K562 (cell line): Measurements from ENCODE around the gene CCNY. TPM values are rescaled to one million over a fixed set of nuclear protein-coding genes. Genes with fewer than 3 reads are reported as not detected.

Experiments
- ATAC-seq: fragments of 200-7000 bp; cut with Tn5 transposase; 3 replicates; pipeline ENCODE4 v1.9.1; 2020; ENCODE audit warnings: moderate library complexity
- BruUV-seq: library from RNA; stranded (reverse); fragments of 400-500 nt; replicated peaks from 2 replicates; lab custom pipeline; 2021; lab: Mats Ljungman, UMichigan
- CTCF ChIA-PET: fragments of 300-600 bp; formaldehyde crosslinking; extraction: SDS; loops from one replicate; lab custom pipeline; 2021; ENCODE audit warnings: low intra/inter-chr PET ratio; lab: Yijun Ruan, JAX
- POLR2A ChIA-PET: fragments of 300-600, 350-650 bp; sonication (Branson Sonifier 250); formaldehyde crosslinking; extraction: SDS; loops from one replicate; lab custom pipeline; 2021; ENCODE audit warnings: antibody characterized with exemption, inconsistent platforms; lab: Yijun Ruan, JAX
- DNase-seq, 4 experiments: peaks; one replicate each; pipeline versions ENCODE4 v3.0.0 to v3.0.0-alpha.2; 2011 to 2018; ENCODE audit warnings: low spot score in 3 of 4, mixed read lengths in 3 of 4; ENCODE audit errors: extremely low read depth in 1 of 4
- FAIRE-seq: peaks from 2 replicates; lab custom pipeline; 2011; peaks lifted over from hg19 to GRCh38; lab: Jason Lieb, UNC
- H2AFZ ChIP-seq: 2 replicates; pipeline ENCODE4 v1.6.0; 2011; ENCODE audit warnings: low read depth, low read length, control low read depth, inconsistent platforms
- H3K27ac ChIP-seq: fragments of 200-600 bp; 3 replicates; pipeline ENCODE4 v1.8.0; 2011; ENCODE audit warnings: low read depth, mild to moderate bottlenecking, control low read depth, inconsistent platforms, low read length, moderate library complexity, mixed read lengths; ENCODE audit errors: extremely low read depth
- H3K27me3 ChIP-seq, 2 experiments: fragments of 300-600 bp in 1 of 2; 2 replicates in 1 of 2; 3 replicates in 1 of 2; pipeline versions ENCODE4 v1.6.0 to v1.8.0; 2011; ENCODE audit warnings: inconsistent platforms in 2 of 2, low read length in 2 of 2, mild to moderate bottlenecking in 1 of 2, mixed read lengths in 1 of 2, moderate library complexity in 1 of 2; ENCODE audit not compliant: control insufficient read depth in 2 of 2, insufficient read depth in 2 of 2
- H3K36me3 ChIP-seq: fragments of 300-600 bp; 3 replicates; pipeline ENCODE4 v1.8.0; 2011; ENCODE audit warnings: mild to moderate bottlenecking, low read length, inconsistent platforms; ENCODE audit not compliant: control insufficient read depth, insufficient read depth
- H3K4me1 ChIP-seq, 2 experiments: fragments of 200-600 bp in 1 of 2; replicated peaks in 1 of 2; 2 replicates in 1 of 2; 3 replicates in 1 of 2; pipeline versions ENCODE4 v1.5.1 to v1.8.0; 2011; ENCODE audit warnings: inconsistent platforms in 2 of 2, low read length in 2 of 2, mild to moderate bottlenecking in 1 of 2, mixed read lengths in 1 of 2, moderate library complexity in 1 of 2; ENCODE audit not compliant: control insufficient read depth in 2 of 2, insufficient read depth in 2 of 2
- H3K4me2 ChIP-seq: 2 replicates; pipeline ENCODE4 v1.6.1; 2011; ENCODE audit warnings: low read length, control low read depth, inconsistent platforms, mixed read lengths; ENCODE audit not compliant: insufficient read depth
- H3K4me3 ChIP-seq: fragments of 200-600 bp; sonication (generic), shearing (Covaris generic); 2 replicates; pipeline ENCODE4 v1.5.1; 2016; ENCODE audit warnings: control low read depth, inconsistent platforms
- H3K79me2 ChIP-seq: fragments of 200-600 bp; 3 replicates; pipeline ENCODE4 v1.8.0; 2011; ENCODE audit warnings: low read length, inconsistent platforms; ENCODE audit not compliant: control insufficient read depth, insufficient read depth
- H3K9ac ChIP-seq, 2 experiments: 2 replicates each; pipeline versions ENCODE4 v1.6.0 to v1.6.1; 2011; ENCODE audit warnings: low read depth in 2 of 2, low read length in 2 of 2, control low read depth in 1 of 2, inconsistent platforms in 1 of 2, mild to moderate bottlenecking in 1 of 2, mixed read lengths in 1 of 2; ENCODE audit not compliant: insufficient read depth in 1 of 2
- H3K9me1 ChIP-seq: one replicate; pipeline ENCODE4 v1.6.0; 2011; ENCODE audit warnings: inconsistent platforms, mild to moderate bottlenecking, low read length, moderate library complexity; ENCODE audit not compliant: control insufficient read depth, insufficient read depth
- H3K9me3 ChIP-seq: replicated peaks from 2 replicates; pipeline ENCODE4 v1.5.1; 2011; ENCODE audit warnings: low read depth, low read length, inconsistent platforms; ENCODE audit not compliant: control insufficient read depth, insufficient read depth
- H4K20me1 ChIP-seq: replicated peaks from 2 replicates; pipeline ENCODE4 v1.6.1; 2011; ENCODE audit warnings: low read length, inconsistent platforms, mixed read lengths; ENCODE audit not compliant: control insufficient read depth, insufficient read depth
- SNRNP70 ChIP-seq: fragments of 200-400 bp; formaldehyde crosslinking; optimal IDR thresholded peaks from 2 replicates; pipeline ENCODE3; 2017; ENCODE audit warnings: low read depth, low read length
- WGBS: fragments of 100-300 bp; shearing (Covaris generic); methylation state at CpG from one replicate; pipeline ENCODE4 v1.1.6; 2016; ENCODE audit warnings: low coverage, mixed read lengths; ENCODE audit not compliant: insufficient coverage; ENCODE audit errors: missing lambda C conversion rate; 5-methylcytosine and 5-hydroxymethylcytosine counted together
- in situ Hi-C: fragments of 300-500 bp; cut with MboI; formaldehyde crosslinking; loops from 4 replicates; pipeline ENCODE4 v1.15.0; 2018; ENCODE audit warnings: inconsistent platforms, mixed read lengths
- intact Hi-C: fragments of 100-400 bp; cut with micrococcal nuclease; formaldehyde crosslinking; loops from 2 replicates; pipeline ENCODE4 v1.14.2; 2022
- polyA plus RNA-seq, 8 experiments: library from polyadenylated mRNA; depleted of rRNA in 4 of 8; stranded (reverse) in 5 of 8; unstranded in 3 of 8; fragments of >200 nt; fragmentation: Nextera tagmentation in 2 of 8; fragmentation: Illumina TruSeq in 1 of 8; extraction: Ambion mirVana in 2 of 8; extraction: Trizol in 1 of 8; gene quantifications; 2 replicates each; pipeline versions ENCODE4 v1.2.1 to v1.2.3, GENCODE V29; 2011 to 2014; ENCODE audit warnings: inconsistent platforms in 1 of 8, missing spikeins in 1 of 8
- total RNA-seq, 7 experiments: library from RNA; depleted of rRNA in 6 of 7; stranded (reverse); fragments of >200 nt in 6 of 7; fragmentation: Illumina TruSeq in 2 of 7; extraction: Trizol in 2 of 7; gene quantifications; 2 replicates each; pipeline versions ENCODE4 v1.2.1 to v1.2.3, GENCODE V29; 2011 to 2021; ENCODE audit warnings: low replicate concordance in 1 of 7

The CCNY gene
- total and polyA plus RNA-seq, 9 of the 15 experiments (the other 6 are each of a cell fraction or from before 2014, with no cell fraction given), result 8.4 to 109 (median 38.6) TPM

- H3K27ac ChIP-seq, result no peak overlapping the region
- in situ Hi-C loops, result no loop called here
These were observed 278.0 kb downstream of the CCNY start for GRCh38 chr10:35614312-35614711.

More at GRCh38 chr10:35614312-35614711, 278.0 kb downstream of the CCNY start:
- no peaks in the 10 kb centered on the region for H3K79me2 ChIP-seq
- DNase-seq (no peak), ATAC-seq (no peak), FAIRE-seq (no peak)
- H3K9ac ChIP-seq, result no peak overlapping the region
- peaks cover 0 to 8% of the 10 kb centered on the region in 2 experiments; a peak in 1 of 5 replicates for H3K27me3 ChIP-seq
- H3K9me1 ChIP-seq, result no peaks in the 10 kb centered on the region
- no peak overlapping the region for H3K4me2 ChIP-seq
- no TSS peak for BruUV-seq
- no peaks in the 10 kb centered on the region for H3K9me3 ChIP-seq
- ChIA-PET POLR2A (interaction anchor here (0.5 to 2.0 kb wide), 2 partner anchors 13 to 470 kb away, joined by 3 to 4 read pairs; no protein-coding TSS in a partner anchor), CTCF (no interaction called here)
- H3K36me3 ChIP-seq, result no peaks in the 10 kb centered on the region
- no peak for TF ChIP-seq SNRNP70
- H3K4me3 ChIP-seq, result no peak overlapping the region
- no peaks in the 10 kb centered on the region for H4K20me1 ChIP-seq
- intact Hi-C loops, result loop anchor here (10.0 kb wide), 1 partner anchor 380 kb away; no protein-coding TSS in a partner anchor
- H3K4me1 ChIP-seq, result no peaks in the 10 kb centered on the region
- 0% methylated on average over 5 of the region's 5 CpGs for WGBS
- no peak overlapping the region for H2AFZ ChIP-seq

Other genes with a start within 250 kb of the CCNY start
- gene CUL2, start 246.2 kb upstream of the CCNY start, total RNA-seq (2014; rRNA removed), result 17.3 and 20.3 TPM in 2 replicates
- gene CUL2, start 246.2 kb upstream of the CCNY start, total RNA-seq (2014; rRNA removed; fragmentation: Illumina TruSeq; extraction: Trizol), result 45.2 and 49.8 TPM in 2 replicates
- gene CUL2, start 246.2 kb upstream of the CCNY start, total RNA-seq (2015; rRNA removed; fragmentation: Illumina TruSeq; extraction: Trizol), result 39.6 and 41.2 TPM in 2 replicates
- 41.6 and 44.7 TPM in 2 replicates for gene CUL2, start 246.2 kb upstream of the CCNY start, total RNA-seq (2021)
- gene CUL2, start 246.2 kb upstream of the CCNY start, polyA plus RNA-seq (2011; rRNA removed), result 29.7 and 41.5 TPM in 2 replicates
- 38.6 and 46.3 TPM in 2 replicates for gene CUL2, start 246.2 kb upstream of the CCNY start, polyA plus RNA-seq (2014; fragmentation: Illumina TruSeq; extraction: Trizol)
- 10 to 100 TPM; 18.1 to 21.1 TPM for gene CUL2, start 246.2 kb upstream of the CCNY start, polyA plus RNA-seq (2014; fragmentation: Nextera tagmentation; extraction: Ambion mirVana)
- 28.4 and 29.7 TPM in 2 replicates for gene CUL2, start 246.2 kb upstream of the CCNY start, polyA plus RNA-seq (2014; rRNA removed)
- gene CREM, start 209.7 kb upstream of the CCNY start, total RNA-seq (2014; rRNA removed), result 46.6 and 50.7 TPM in 2 replicates
- gene CREM, start 209.7 kb upstream of the CCNY start, total RNA-seq (2014; rRNA removed; fragmentation: Illumina TruSeq; extraction: Trizol), result 50.4 and 59.9 TPM in 2 replicates
- gene CREM, start 209.7 kb upstream of the CCNY start, total RNA-seq (2015; rRNA removed; fragmentation: Illumina TruSeq; extraction: Trizol), result 38.6 and 39.1 TPM in 2 replicates
- gene CREM, start 209.7 kb upstream of the CCNY start, total RNA-seq (2021), result 43.7 and 46.4 TPM in 2 replicates
- gene CREM, start 209.7 kb upstream of the CCNY start, polyA plus RNA-seq (2011; rRNA removed), result 51.7 and 70.2 TPM in 2 replicates
- gene CREM, start 209.7 kb upstream of the CCNY start, polyA plus RNA-seq (2014; fragmentation: Illumina TruSeq; extraction: Trizol), result 44.2 and 51.3 TPM in 2 replicates
- gene CREM, start 209.7 kb upstream of the CCNY start, polyA plus RNA-seq (2014; fragmentation: Nextera tagmentation; extraction: Ambion mirVana), result 10 to 100 TPM; 47.0 to 48.3 TPM
- gene CREM, start 209.7 kb upstream of the CCNY start, polyA plus RNA-seq (2014; rRNA removed), result 63.0 and 69.4 TPM in 2 replicates